HG02870 (cell line): ENCODE measurements around the gene FBXO2.
A peak's percentile ranks its signal among the peaks of the same experiment; 100 is the strongest.

ENCODE experiments used
- ATAC-seq: cut with Tn5 transposase; IDR thresholded peaks from one replicate; pipeline ENCODE4 v1.9.1; 2021; ENCODE audit warnings: mild to moderate bottlenecking, moderate library complexity; ENCODE audit not compliant: unreplicated experiment

Gene FBXO2

GRCh38 chr1:11682799-11683198 lies 28.6 kb upstream of the FBXO2 start:
- ATAC-seq = no peak

- no peak for ATAC-seq
Measured at GRCh38 chr1:11682287-11682771, 28.1 kb upstream of the FBXO2 start.

GRCh38 chr1:11681071-11681771 lies 27.0 kb upstream of the FBXO2 start, which contains the start of gene MAD2L2:
Gene MAD2L2 (minus strand): TSS chr1:11681148. CDS start chr1:11680601, 547 bp downstream.
- peak; percentile 79 for ATAC-seq

GRCh38 chr1:11680270-11681070 lies 26.2 kb upstream of the FBXO2 start:
- peak; percentile 12 for ATAC-seq

- ATAC-seq = no peak
Measured at GRCh38 chr1:11678442-11678841, 24.2 kb upstream of the FBXO2 start.

GRCh38 chr1:11676386-11677103 lies 22.3 kb upstream of the FBXO2 start:
- no peak for ATAC-seq

GRCh38 chr1:11675325-11675724 lies 21.1 kb upstream of the FBXO2 start:
- no peak for ATAC-seq

GRCh38 chr1:11674488-11674887 lies 20.3 kb upstream of the FBXO2 start:
- ATAC-seq = no peak

GRCh38 chr1:11673089-11673769 lies 19.0 kb upstream of the FBXO2 start:
- no peak for ATAC-seq

GRCh38 chr1:11671544-11672286 lies 17.5 kb upstream of the FBXO2 start:
- ATAC-seq = no peak

GRCh38 chr1:11671205-11671543 lies 16.9 kb upstream of the FBXO2 start:
- no peak for ATAC-seq

- ATAC-seq = no peak
Measured at GRCh38 chr1:11670747-11671146, 16.5 kb upstream of the FBXO2 start.

- ATAC-seq = no peak
Measured at GRCh38 chr1:11668516-11668915, 14.3 kb upstream of the FBXO2 start.

GRCh38 chr1:11664336-11665065 lies 10.3 kb upstream of the FBXO2 start:
- ATAC-seq = peak; percentile 40

- ATAC-seq = no peak
Measured at GRCh38 chr1:11661103-11661502, 6.9 kb upstream of the FBXO2 start.

GRCh38 chr1:11659748-11660147 lies 5.5 kb upstream of the FBXO2 start:
- no peak for ATAC-seq

- no peak for ATAC-seq
Measured at GRCh38 chr1:11658542-11658941, 4.3 kb upstream of the FBXO2 start.

- ATAC-seq = no peak
Measured at GRCh38 chr1:11657654-11658053, 3.4 kb upstream of the FBXO2 start.

- peak; percentile 14 for ATAC-seq
Measured at GRCh38 chr1:11654939-11655808, 945 bp upstream of the FBXO2 start.
